Effector memory CD8-positive, alpha-beta T cell (primary cell): ENCODE data around the gene SEMA3F.

Experiments
- ATAC-seq: fragments of 150-1000 bp; cut with Tn5 transposase; replicated peaks from 2 replicates; pipeline ENCODE4 v1.10.0; 2021; ENCODE audit warnings: mild to moderate bottlenecking, moderate library complexity
- DNase-seq, 3 experiments: peaks; one replicate each; pipeline ENCODE4 v3.0.0; 2021
- H3K27ac Mint-ChIP-seq, 2 donors: one replicate each; pipeline ENCODE4 v1.8.0; 2022; ENCODE audit warnings: mild to moderate bottlenecking in 2 of 2, mixed read lengths in 2 of 2, moderate library complexity in 2 of 2
- H3K27me3 Mint-ChIP-seq, 2 donors: one replicate each; pipeline ENCODE4 v1.8.0; 2022; ENCODE audit warnings: mixed read lengths in 2 of 2
- H3K36me3 Mint-ChIP-seq: one replicate; pipeline ENCODE4 v1.8.0; 2022; ENCODE audit warnings: mild to moderate bottlenecking, moderate library complexity, mixed read lengths; ENCODE audit not compliant: insufficient read depth
- H3K4me1 Mint-ChIP-seq, 2 donors: one replicate each; pipeline ENCODE4 v1.8.0; 2022; ENCODE audit warnings: low read depth in 2 of 2, mixed read lengths in 2 of 2
- H3K4me3 Mint-ChIP-seq, 2 donors: one replicate each; pipeline ENCODE4 v1.8.0; 2022; ENCODE audit warnings: mild to moderate bottlenecking in 2 of 2, mixed read lengths in 2 of 2, moderate library complexity in 2 of 2
- H3K9me3 Mint-ChIP-seq, 2 donors: one replicate each; pipeline ENCODE4 v1.8.0; 2022; ENCODE audit warnings: mixed read lengths in 2 of 2

Gene SEMA3F

GRCh38 chr3:50164984-50165909 lies 10.1 kb downstream of the SEMA3F start:
- no peaks in the 10 kb centered on the region for H3K36me3 Mint-ChIP-seq
- H3K4me3 Mint-ChIP-seq = no peak overlapping the region
- ATAC-seq (no peak), DNase-seq (no peak)
- peaks cover 0 to 22% of the 10 kb centered on the region in 2 donors for H3K27me3 Mint-ChIP-seq
- peak overlapping the region in 1 of 2 donors; percentile 79 for H3K27ac Mint-ChIP-seq
- H3K9me3 Mint-ChIP-seq = no peaks in the 10 kb centered on the region
- no peaks in the 10 kb centered on the region for H3K4me1 Mint-ChIP-seq

GRCh38 chr3:50165910-50166538 lies 10.9 kb downstream of the SEMA3F start:
- H3K4me1 Mint-ChIP-seq = no peaks in the 10 kb centered on the region
- H3K4me3 Mint-ChIP-seq = no peak overlapping the region
- no peak overlapping the region for H3K27ac Mint-ChIP-seq
- DNase-seq = no peak
- H3K27me3 Mint-ChIP-seq = peaks cover 0 to 26% of the 10 kb centered on the region in 2 donors
- H3K9me3 Mint-ChIP-seq = no peaks in the 10 kb centered on the region
- H3K36me3 Mint-ChIP-seq = no peaks in the 10 kb centered on the region
- no peak for ATAC-seq

- H3K9me3 Mint-ChIP-seq = no peaks in the 10 kb centered on the region
Measured at GRCh38 chr3:50166620-50167019, 11.5 kb downstream of the SEMA3F start.

GRCh38 chr3:50167069-50167840 lies 12.1 kb downstream of the SEMA3F start:
- Mint-ChIP-seq H3K4me1 (no peaks in the 10 kb centered on the region), H3K36me3 (no peaks in the 10 kb centered on the region), H3K9me3 (no peaks in the 10 kb centered on the region), H3K27me3 (peaks cover 0 to 26% of the 10 kb centered on the region in 2 donors), H3K27ac (no peak overlapping the region), H3K4me3 (no peak overlapping the region)
- DNase-seq (no peak), ATAC-seq (no peak)

More at GRCh38 chr3:50166620-50167019, 11.5 kb downstream of the SEMA3F start:
- no peak for ATAC-seq
- H3K27ac Mint-ChIP-seq = no peak overlapping the region
- no peak for DNase-seq
- H3K36me3 Mint-ChIP-seq = no peaks in the 10 kb centered on the region
- no peak overlapping the region for H3K4me3 Mint-ChIP-seq
- H3K4me1 Mint-ChIP-seq = no peaks in the 10 kb centered on the region
- H3K27me3 Mint-ChIP-seq = peaks cover 0 to 26% of the 10 kb centered on the region in 2 donors

GRCh38 chr3:50167841-50168209 lies 12.7 kb downstream of the SEMA3F start:
- H3K27ac Mint-ChIP-seq = no peak overlapping the region
- DNase-seq (no peak), ATAC-seq (no peak)
- H3K9me3 Mint-ChIP-seq = no peaks in the 10 kb centered on the region
- H3K4me3 Mint-ChIP-seq = no peak overlapping the region
- peaks cover 0 to 26% of the 10 kb centered on the region in 2 donors for H3K27me3 Mint-ChIP-seq
- H3K36me3 Mint-ChIP-seq = no peaks in the 10 kb centered on the region
- no peaks in the 10 kb centered on the region for H3K4me1 Mint-ChIP-seq

- H3K27me3 Mint-ChIP-seq = peaks cover 0 to 26% of the 10 kb centered on the region in 2 donors
- no peak overlapping the region for H3K4me3 Mint-ChIP-seq
- no peaks in the 10 kb centered on the region for H3K4me1 Mint-ChIP-seq
- H3K27ac Mint-ChIP-seq = no peak overlapping the region
- DNase-seq = no peak
- no peak for ATAC-seq
- no peaks in the 10 kb centered on the region for H3K36me3 Mint-ChIP-seq
- H3K9me3 Mint-ChIP-seq = no peaks in the 10 kb centered on the region
Measured at GRCh38 chr3:50168388-50168787, 13.3 kb downstream of the SEMA3F start.

- ATAC-seq = no peak
- H3K27me3 Mint-ChIP-seq = peaks cover 0 to 26% of the 10 kb centered on the region in 2 donors
- H3K4me3 Mint-ChIP-seq = no peak overlapping the region
- H3K4me1 Mint-ChIP-seq = peaks cover 2% of the 10 kb centered on the region in 2 donors
- no peak overlapping the region for H3K27ac Mint-ChIP-seq
- no peaks in the 10 kb centered on the region for H3K36me3 Mint-ChIP-seq
- no peak for DNase-seq
- H3K9me3 Mint-ChIP-seq = no peaks in the 10 kb centered on the region
Measured at GRCh38 chr3:50168791-50169190, 13.7 kb downstream of the SEMA3F start.

GRCh38 chr3:50169232-50169832 lies 14.2 kb downstream of the SEMA3F start:
- H3K4me1 Mint-ChIP-seq = peaks cover 3% of the 10 kb centered on the region in 2 donors
- DNase-seq = no peak
- H3K9me3 Mint-ChIP-seq = no peaks in the 10 kb centered on the region
- no peaks in the 10 kb centered on the region for H3K36me3 Mint-ChIP-seq
- no peak overlapping the region for H3K27ac Mint-ChIP-seq
- no peak overlapping the region for H3K4me3 Mint-ChIP-seq
- no peak for ATAC-seq
- H3K27me3 Mint-ChIP-seq = peaks cover 0 to 26% of the 10 kb centered on the region in 2 donors

GRCh38 chr3:50169858-50170257 lies 14.7 kb downstream of the SEMA3F start:
- ATAC-seq = no peak
- Mint-ChIP-seq H3K4me3 (no peak overlapping the region), H3K36me3 (no peaks in the 10 kb centered on the region)

GRCh38 chr3:50170689-50171088 lies 15.6 kb downstream of the SEMA3F start:
- Mint-ChIP-seq H3K27ac (no peak overlapping the region), H3K9me3 (no peaks in the 10 kb centered on the region), H3K36me3 (no peaks in the 10 kb centered on the region), H3K4me3 (no peak overlapping the region), H3K4me1 (peaks cover 3% of the 10 kb centered on the region in 2 donors), H3K27me3 (peaks cover 0 to 18% of the 10 kb centered on the region in 2 donors)
- peak; percentile 31 for ATAC-seq
- DNase-seq = no peak

More at GRCh38 chr3:50169858-50170257, 14.7 kb downstream of the SEMA3F start:
- Mint-ChIP-seq H3K27me3 (peaks cover 0 to 21% of the 10 kb centered on the region in 2 donors), H3K9me3 (no peaks in the 10 kb centered on the region), H3K27ac (no peak overlapping the region), H3K4me1 (peaks cover 3% of the 10 kb centered on the region in 2 donors)
- DNase-seq = no peak

- DNase-seq (no peak), ATAC-seq (no peak)
- Mint-ChIP-seq H3K4me3 (no peak overlapping the region), H3K36me3 (peaks cover 3% of the 10 kb centered on the region), H3K4me1 (peaks cover 3% of the 10 kb centered on the region in 2 donors), H3K9me3 (no peaks in the 10 kb centered on the region), H3K27me3 (peaks cover 0 to 18% of the 10 kb centered on the region in 2 donors), H3K27ac (no peak overlapping the region)
Measured at GRCh38 chr3:50171540-50172301, 16.6 kb downstream of the SEMA3F start.

- H3K9me3 Mint-ChIP-seq = no peaks in the 10 kb centered on the region
Measured at GRCh38 chr3:50172626-50173220, 17.6 kb downstream of the SEMA3F start.

More at GRCh38 chr3:50172626-50173220, 17.6 kb downstream of the SEMA3F start:
- Mint-ChIP-seq H3K4me1 (peaks cover 3% of the 10 kb centered on the region in 2 donors), H3K27me3 (peaks cover 0 to 16% of the 10 kb centered on the region in 2 donors), H3K27ac (no peak overlapping the region), H3K36me3 (peaks cover 3% of the 10 kb centered on the region), H3K4me3 (no peak overlapping the region)
- ATAC-seq = no peak
- no peak for DNase-seq
